T-helper 2 cell treated with Interferon-gamma antibody and Interleukin-4, amounts not matched to agents 100 ng/mL and 5 ng/mL, for 36 hours (primary cell): ENCODE data around the gene RASGEF1C. TPM values are rescaled to one million over a fixed set of nuclear protein-coding genes. Genes with fewer than 3 reads are reported as not detected.

Experiments
- intact Hi-C: fragments of 100-400 bp; cut with micrococcal nuclease; formaldehyde crosslinking; loops from one replicate; pipeline ENCODE4 v1.15.1; 2023
- total RNA-seq: library from RNA; stranded (reverse); gene quantifications from 2 replicates; pipeline ENCODE4 v1.2.3, GENCODE V29; 2022

Gene RASGEF1C
- total RNA-seq, 1 donor from 2014 or later: not detected

DNA sequence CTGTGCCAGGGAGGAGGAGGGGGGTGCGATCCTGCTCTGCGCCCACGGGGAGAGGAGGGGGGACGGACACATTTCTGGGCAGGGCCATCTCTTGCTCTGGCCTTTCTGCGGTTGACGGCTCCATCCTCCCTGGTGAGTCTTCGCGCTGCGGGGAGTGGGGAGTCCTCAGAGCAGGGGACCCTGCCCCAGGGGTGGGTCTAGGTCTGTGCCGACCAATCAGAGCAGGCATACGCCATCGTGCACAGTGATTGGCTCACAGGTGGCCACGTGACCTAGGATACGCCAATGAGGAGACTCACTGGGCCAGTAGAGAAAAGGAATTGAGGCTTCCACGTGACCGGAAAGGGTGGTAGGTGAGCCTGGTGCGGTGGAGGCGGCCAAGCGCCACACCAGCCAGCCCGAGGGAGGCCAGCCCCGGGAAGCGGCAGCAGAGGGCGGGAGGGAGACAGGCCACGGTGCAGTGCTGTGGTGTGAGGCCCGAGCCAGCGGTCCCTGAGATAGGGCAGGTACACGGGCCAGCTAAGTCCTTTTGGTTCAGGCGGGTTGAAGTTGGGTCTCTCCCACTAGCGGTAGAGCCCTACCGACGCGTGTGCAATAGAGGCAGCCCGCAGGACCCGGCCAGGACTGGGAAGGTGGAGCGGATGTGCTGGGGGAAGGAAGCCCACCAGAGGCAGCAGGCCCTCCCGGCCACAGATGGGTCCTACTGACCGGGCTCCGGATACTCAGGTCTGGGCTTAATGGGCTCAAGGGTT lies 72.2 kb downstream of the RASGEF1C start:
- intact Hi-C loops: no loop called here

DNA sequence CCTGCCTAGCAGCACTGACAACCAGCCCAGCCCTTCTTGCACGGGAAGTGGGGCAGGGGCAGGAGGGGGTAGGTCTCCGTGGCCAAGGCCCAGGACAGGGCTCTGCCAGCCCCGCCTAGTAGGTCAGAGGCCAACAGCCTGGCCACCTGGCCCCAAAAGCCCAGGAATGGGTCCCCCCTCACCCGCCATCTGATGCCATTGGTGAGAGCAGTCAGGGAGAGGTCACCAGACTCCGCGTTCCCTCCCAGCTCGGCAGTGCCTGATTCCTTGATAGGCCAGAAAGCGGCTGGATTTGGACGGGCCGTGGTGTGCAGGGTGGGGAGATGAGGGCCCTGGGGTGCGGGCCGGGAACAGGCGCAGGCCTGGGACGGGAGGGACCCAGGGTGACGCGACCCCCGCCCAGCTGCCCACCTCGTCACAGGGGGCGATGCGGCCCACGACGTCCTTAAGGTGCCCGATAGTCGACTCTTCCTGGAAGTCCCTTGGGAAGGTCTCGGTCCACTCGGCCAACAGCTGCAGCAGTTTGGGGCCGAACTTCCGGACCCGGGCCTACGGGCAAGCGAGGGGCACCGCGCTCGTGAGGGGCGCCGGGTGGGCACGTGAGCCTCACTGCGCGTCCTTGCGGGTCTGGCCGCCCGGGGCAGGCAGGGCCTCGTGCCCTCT lies 72.9 kb downstream of the RASGEF1C start:
- intact Hi-C loops: no loop called here

DNA sequence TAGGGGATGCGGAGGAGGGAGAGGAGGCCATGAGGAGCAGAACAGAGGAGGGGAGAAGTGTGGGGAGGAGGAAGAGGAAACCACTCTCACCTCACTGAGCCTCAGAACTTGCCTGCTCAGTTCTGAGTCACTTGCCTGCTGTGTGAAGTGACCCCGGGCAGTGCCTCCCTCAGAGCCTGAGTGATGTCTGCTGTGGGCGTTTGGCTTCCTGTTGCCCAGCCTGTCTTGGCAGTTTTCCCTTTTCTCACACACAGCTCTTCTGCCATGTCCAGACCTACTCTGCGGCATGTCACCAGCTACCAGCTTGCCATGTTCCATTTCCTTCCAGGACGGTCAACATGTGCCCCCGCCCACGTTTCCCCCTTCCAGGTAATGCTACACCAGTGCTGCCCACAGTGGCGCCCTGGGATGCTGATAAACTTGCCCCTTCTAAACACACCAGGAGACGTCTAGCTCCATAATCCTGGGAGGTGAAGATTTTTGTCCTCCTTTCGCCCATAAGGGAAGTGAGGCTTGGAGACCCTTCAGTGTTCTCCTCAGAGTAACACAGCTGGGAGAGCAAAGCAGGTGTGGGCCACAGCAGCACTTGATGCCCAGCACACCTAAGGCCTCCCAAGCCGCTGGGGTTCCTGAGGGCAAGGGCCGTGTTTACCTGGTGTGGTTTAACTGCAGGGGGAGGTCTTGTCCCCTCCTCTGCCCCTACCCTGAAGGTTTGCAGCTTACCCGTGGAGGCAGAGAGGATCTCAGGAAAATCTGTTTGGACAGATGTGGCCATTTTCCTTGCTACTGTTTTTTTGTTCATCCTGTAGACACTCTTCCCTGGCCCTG lies 73.7 kb downstream of the RASGEF1C start:
- intact Hi-C loops: no loop called here

- intact Hi-C loops: no loop called here
Measured at GRCh38 chr5:180133971-180134508, 75.0 kb downstream of the RASGEF1C start.

- intact Hi-C loops: no loop called here
Measured at GRCh38 chr5:180133551-180133950, 75.5 kb downstream of the RASGEF1C start.

- intact Hi-C loops: no loop called here
Measured at GRCh38 chr5:180133060-180133459, 76.0 kb downstream of the RASGEF1C start.

GRCh38 chr5:180130876-180131740 lies 77.9 kb downstream of the RASGEF1C start:
- intact Hi-C loops: no loop called here

DNA sequence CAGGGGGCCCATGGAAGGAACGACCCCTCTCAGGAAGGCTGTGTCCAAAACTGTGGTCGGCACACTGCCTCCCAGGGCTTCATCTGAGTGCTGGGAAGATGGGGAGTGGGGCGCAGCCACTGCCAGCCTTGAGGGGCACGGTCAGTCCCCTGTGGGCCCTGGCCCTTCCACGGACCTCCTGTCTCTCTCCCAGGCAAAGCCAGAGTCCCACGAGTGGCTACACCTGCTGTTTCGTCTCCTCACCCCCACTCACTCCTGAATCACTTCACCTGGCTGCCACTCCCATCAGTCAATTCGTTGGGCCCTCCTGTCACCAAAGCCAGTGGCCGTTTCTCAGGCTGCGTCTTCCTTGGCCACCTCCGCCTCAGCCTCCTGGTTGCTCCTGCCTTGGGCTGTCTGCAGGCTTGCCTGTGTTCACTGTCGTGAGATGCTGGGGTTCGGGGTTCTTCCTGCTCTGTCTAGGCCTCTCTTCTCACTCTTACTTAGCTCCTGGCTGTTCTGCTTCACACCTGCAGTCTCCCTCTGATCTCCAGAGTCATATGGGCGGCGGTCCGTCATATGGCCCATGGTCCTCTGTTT lies 78.6 kb downstream of the RASGEF1C start:
- intact Hi-C loops: no loop called here

DNA sequence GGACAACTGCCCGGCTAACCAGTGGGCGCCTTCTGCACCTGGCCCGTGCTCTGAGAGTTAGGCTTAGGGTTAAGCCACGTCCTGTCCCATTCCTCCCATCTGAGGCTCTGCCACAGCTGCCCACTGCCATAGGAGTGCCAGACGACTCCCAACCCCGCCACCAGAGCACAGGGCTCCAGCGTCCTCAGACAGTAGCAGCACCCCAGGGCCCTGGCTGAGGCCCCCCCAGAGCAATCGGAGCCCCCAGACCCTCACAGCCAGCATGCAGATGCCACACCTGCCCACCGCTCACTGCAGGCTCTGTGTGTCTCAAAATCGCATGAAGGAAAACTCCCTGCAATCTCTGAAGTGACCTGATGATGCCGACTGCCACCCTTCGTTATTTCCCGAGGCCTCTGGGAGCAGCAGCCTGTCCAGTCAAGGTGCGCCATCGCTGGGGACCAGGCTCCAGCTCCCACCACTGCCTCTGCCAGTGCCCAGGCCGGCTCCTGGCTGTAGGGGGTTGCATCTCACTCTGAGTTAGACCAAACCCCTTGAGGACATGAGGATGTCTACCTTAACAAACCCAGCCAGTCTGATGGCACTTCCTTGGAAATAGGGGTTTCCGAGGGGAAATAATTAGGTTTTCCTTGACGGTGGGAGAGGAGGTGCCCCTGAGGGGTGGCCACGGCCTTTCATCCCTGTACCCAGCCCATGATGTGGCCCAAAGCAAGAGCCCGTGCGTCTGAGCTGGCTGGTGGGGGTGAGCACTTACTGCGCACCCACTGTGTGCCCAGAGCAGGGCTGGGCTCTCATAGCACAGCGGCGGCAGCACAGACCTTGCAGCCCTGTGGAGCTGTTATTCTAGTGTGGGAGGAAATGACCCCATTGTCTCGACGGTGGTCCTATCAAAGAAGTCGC lies 79.5 kb downstream of the RASGEF1C start:
- intact Hi-C loops: loop anchor here (5.0 kb wide), 1 partner anchor 198 kb away; no protein-coding TSS in a partner anchor

DNA sequence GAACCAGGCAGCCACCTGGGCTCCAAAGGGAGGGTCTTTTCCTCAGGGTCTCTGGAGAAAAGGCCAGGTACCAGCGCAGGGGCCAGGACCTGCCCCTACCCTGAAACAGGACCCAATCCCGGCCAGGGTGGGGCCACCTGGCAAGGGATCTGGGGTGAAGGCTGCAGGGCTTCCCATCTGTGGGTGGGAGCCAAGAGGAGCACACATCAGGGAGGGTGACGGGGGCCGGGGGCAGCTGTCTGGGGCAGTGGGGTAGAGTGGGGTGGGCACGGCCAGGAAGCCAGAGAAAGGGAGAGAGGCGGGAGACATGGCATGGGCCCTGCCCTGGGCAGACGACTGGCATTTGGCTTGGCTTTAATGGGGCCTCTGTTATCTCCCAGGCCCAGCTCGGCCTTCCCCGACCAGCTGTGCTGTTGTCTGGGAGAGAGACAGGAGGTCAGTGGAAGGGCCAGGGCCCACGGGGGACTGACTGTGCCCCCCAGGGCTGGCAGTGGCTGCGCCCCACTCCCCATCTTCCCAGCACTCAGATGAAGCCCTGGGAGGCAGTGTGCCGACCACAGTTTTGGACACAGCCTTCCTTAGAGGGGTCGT lies 80.2 kb downstream of the RASGEF1C start:
- intact Hi-C loops: loop anchor here (5.0 kb wide), 1 partner anchor 199 kb away; no protein-coding TSS in a partner anchor

- intact Hi-C loops: loop anchor here (5.0 kb wide), 1 partner anchor 199 kb away; no protein-coding TSS in a partner anchor
Measured at GRCh38 chr5:180127682-180128670, 81.0 kb downstream of the RASGEF1C start.

GRCh38 chr5:180126716-180127681 lies 82.0 kb downstream of the RASGEF1C start:
- intact Hi-C loops: loop anchor here (5.0 kb wide), 1 partner anchor 200 kb away; no protein-coding TSS in a partner anchor

DNA sequence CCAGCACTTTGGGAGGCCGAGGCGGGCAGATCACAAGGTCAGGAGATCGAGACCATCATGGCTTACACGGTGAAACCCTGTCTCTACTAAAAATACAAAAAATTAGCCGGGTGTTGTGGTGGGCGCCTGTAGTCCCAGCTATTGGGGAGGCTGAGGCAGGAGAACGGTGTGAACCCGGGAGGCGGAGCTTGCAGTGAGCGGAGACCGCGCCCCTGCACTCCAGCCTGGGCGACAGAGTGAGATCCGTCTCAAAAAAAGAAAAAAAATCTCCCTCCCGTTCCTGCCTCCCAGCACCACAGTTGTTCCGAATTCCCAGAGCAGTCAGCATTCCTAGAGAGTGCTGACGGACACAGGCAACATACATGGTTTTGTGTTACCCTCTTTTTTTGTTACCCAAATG lies 82.9 kb downstream of the RASGEF1C start:
- intact Hi-C loops: loop anchor here (5.0 kb wide), 1 partner anchor 201 kb away; no protein-coding TSS in a partner anchor

GRCh38 chr5:180124662-180125061 lies 84.3 kb downstream of the RASGEF1C start:
- intact Hi-C loops: loop anchor here (5.0 kb wide), 1 partner anchor 203 kb away; no protein-coding TSS in a partner anchor

DNA sequence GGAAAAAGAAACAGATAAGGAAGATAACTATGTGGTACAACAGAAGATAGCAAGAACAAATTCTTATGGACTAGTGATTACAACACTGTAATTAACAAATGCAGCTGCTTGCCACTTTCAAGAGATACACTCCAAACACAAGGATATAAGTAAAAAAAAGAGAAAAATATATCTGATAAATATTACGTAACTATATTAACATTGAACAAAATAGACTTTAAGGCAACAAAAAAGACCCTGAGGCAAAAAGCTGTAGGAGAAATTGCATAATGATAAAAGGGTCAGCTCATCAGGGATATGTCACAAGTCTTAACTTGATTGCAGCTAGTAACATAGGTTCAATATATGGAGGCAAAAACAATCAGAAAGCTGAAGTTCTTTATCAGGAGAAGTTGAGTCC lies 86.1 kb downstream of the RASGEF1C start:
- intact Hi-C loops: no loop called here

GRCh38 chr5:180121826-180122413 lies 87.1 kb downstream of the RASGEF1C start:
- intact Hi-C loops: no loop called here
